ENCODE measurements around the gene OR4D1.

The OR4D1 gene

DNA sequence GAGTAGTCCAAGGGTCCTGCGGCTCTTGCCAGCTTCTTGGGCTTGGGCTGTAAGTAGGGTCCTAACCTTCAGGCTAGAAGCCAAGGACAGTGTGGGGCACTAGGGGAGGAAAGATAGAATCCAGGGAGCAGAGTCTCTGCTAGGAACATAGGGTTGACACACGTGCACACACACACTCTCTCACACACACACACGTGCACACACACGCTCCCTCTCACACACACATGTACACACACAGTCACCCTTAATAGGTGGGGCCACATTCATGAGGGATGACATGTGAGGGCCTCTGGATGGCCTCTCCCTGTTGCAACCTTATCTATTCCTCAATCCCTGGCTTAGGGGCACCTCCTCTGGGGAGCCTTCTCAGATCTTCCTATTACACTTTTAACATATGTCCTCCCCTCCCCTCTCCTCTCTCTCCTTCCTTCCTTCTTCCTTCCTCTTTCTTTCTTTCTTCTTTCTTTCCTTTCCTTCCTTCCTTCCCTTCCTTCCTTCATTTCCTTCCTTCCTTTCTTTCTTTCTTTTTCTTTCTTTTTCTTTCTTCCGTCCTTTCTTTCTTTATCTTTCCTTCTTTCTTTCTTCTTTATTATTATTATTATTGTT, 47.4 kb downstream of the OR4D1 start:
- no peak for DNase-seq

DNA sequence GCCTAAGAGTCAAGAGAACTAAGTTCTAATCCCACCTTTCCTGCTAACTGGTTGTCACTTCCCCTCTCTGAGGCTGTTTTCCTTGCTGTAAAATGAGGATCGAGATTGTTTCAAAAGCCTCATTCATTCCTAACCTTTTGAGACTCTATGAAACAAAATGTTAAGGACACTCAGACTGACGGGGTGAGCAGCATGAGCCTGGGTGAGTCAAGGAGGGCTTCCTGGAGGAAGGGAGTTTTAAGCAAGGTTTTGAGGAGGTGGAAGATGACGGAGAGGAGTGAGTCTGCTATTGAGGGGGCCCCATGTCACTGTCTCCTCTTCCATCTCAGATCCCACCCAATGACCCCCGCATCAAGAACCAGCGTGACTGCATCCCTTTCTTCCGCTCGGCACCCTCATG, 48.4 kb downstream of the OR4D1 start:
- no peak for DNase-seq

DNA sequence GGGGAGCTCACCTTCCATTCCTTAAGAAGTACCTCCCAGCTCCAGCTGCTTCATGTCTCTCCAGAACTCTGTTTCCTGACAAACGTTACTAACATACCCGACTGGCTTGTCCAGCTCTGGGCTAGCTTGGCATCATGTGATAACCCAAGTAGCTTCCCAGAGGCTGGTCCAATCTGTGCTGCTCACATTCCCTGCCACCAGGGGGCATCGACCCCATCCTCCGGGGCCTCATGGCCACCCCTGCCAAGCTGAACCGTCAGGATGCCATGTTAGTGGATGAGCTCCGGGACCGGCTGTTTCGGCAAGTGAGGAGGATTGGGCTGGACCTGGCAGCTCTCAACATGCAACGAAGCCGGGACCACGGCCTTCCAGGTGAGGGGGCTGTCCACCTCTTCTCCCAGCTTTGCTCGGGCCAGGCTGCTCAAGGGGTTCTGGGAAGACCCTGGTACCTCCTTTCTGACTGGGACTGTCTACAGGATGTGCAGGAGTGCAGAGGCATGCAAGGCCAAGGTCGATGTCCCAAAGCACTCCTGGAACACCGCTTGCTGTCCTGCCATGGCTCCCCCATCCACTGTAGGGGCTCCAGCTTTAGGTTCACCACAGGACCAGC, 51.9 kb downstream of the OR4D1 start:
- peak; percentile 47 for DNase-seq

DNA sequence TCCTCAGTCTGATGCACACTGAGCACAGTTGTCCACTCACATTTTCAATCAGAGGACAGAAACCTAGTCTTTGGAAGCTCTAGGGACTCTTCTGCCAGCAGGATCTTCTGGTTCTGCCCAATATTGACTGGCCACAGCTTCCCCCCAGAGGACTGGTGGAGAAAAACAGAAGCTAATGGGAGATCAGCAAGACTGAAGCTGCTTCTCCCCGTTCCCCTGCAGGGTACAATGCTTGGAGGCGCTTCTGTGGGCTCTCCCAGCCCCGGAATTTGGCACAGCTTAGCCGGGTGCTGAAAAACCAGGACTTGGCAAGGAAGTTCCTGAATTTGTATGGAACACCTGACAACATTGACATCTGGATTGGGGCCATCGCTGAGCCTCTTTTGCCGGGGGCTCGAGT, 54.7 kb downstream of the OR4D1 start:
- no peak for DNase-seq

DNA sequence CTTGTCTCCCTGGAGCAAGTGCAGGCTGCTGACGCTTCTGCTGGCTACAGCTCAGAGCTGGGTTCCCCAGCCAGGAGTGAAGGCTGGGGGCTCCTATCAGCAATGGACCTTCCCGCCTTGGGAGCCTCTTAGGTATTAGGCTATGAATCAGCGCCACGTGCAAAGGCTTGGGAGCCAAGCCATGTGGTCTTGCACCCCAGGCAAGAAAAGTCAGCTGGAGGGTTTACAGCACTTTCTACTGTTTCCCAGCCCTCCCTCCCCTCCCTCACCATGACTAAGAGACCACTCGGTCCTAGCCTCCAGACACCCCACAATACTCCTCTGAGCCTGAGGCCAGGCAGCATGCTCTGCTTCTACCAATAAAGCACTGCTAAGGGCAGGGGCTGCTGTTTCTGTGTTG, 56.6 kb downstream of the OR4D1 start:
- DNase-seq: no peak

DNA sequence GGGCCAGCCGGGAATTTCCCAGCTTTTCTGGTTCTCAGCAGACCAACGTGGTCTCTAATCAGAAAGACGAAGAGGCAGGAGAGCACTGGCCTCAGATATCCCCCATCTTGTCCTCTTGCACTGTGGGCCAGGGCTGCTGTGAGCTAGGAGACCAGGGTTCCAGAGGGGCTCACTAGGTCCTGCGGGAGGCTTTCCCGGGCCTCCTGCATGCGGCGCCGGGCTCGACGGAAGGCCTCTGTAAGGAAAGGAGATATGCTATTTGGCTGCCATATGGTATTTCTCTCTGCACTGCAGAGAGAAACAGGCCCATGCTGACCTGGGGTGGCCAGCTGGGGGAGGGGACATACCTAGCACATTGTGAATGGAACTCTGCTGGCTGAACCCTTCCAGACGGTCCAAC, 57.8 kb downstream of the OR4D1 start:
- no peak for DNase-seq

DNA sequence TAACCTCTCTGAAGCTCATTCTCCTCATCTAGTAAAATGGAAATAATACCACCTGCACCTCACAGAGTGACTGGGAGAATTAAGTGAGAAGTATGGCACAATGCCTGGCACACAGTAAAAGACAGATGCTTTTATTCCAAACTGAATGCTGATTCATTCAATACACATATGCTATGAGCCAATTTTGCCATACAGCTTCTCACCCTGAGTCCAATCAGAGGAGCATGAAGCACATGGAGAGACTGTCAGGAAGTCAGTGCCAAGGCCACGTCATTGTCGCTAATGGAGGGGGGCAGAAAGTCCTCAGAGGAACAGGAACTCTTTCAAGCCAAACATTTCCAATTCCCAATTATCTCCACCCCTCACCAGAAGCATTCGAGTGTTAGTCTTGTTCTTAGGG, 59.3 kb downstream of the OR4D1 start:
- DNase-seq: no peak

DNA sequence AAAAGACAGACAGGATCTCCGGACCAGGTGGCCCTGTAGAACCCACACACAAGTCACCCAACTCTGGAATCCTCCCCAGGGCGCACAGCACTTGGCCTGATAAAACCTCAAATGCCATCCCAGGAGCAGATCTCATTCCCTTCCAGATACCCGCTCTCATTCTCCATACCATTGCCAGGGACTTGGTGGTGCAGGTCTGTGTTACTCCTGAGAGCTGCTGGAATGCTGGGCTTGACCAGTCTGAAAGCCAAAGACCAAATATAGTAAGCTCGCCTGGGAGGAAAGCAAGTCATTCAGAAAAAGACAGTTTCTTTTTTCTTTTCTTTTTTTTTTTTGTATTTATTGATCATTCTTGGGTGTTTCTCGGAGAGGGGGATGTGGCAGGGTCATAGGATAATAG, 60.2 kb downstream of the OR4D1 start:
- no peak for DNase-seq

Data from 8988T (cell line).